OCI-LY3 (cell line): ENCODE results near the gene EIF1.
"Not testable (repeated sequence)": the region's sequence is repeated elsewhere in the genome, so short reads cannot be mapped to it uniquely, and the experiment has no call there.

Source experiments
- H2AFZ ChIP-seq: fragments of 200-600, 300-600 bp; shearing (Covaris generic); 2 replicates; pipeline ENCODE4 v1.6.0; 2014; ENCODE audit warnings: antibody characterized with exemption, low read depth, low read length
- H3K27ac ChIP-seq: fragments of 200-600, 300-600 bp; sonication (generic); 2 replicates; pipeline ENCODE4 v1.5.1; 2014; ENCODE audit warnings: mild to moderate bottlenecking, low read length, moderate library complexity, mixed read lengths
- H3K27me3 ChIP-seq: fragments of 200-600, 300-600 bp; sonication (generic); 2 replicates; pipeline ENCODE4 v1.6.1; 2014; ENCODE audit warnings: low read depth, low read length, mixed read lengths
- H3K36me3 ChIP-seq: fragments of 200-600, 300-600 bp; sonication (generic); replicated peaks from 2 replicates; pipeline ENCODE3; 2014; ENCODE audit warnings: low read depth, low read length, mixed read lengths
- H3K4me1 ChIP-seq: fragments of 300-600, 200-600 bp; sonication (generic); 2 replicates; pipeline ENCODE4 v1.6.1; 2014; ENCODE audit warnings: low read length, mixed read lengths
- H3K4me2 ChIP-seq: fragments of 200-600, 300-600 bp; sonication (generic); 2 replicates; pipeline ENCODE4 v1.6.1; 2014; ENCODE audit warnings: low read length, mixed read lengths
- H3K4me3 ChIP-seq: fragments of 300-600, 200-600 bp; sonication (generic); 2 replicates; pipeline ENCODE4 v1.5.1; 2014; ENCODE audit warnings: antibody characterized with exemption, mild to moderate bottlenecking, low read length, moderate library complexity
- H3K79me2 ChIP-seq: fragments of 300-600, 200-600 bp; shearing (Covaris generic); 2 replicates; pipeline ENCODE4 v1.6.1; 2014; ENCODE audit warnings: mild to moderate bottlenecking, low read length, mixed read lengths
- H3K9ac ChIP-seq: fragments of 300-600, 200-600 bp; shearing (Covaris generic); 2 replicates; pipeline ENCODE4 v1.6.0; 2014; ENCODE audit warnings: mild to moderate bottlenecking, low read length, moderate library complexity
- H3K9me3 ChIP-seq: fragments of 200-600, 300-600 bp; shearing (Covaris generic); 2 replicates; pipeline ENCODE4 v1.6.1; 2014; ENCODE audit warnings: low read length, mixed read lengths; ENCODE audit not compliant: insufficient read depth
- H4K20me1 ChIP-seq: fragments of 200-600, 300-600 bp; sonication (generic); 2 replicates; pipeline ENCODE4 v1.6.1; 2016; ENCODE audit warnings: low read length, mixed read lengths; ENCODE audit not compliant: insufficient read depth
- CTCF ChIP-seq: fragments of 200-600, 300-600 bp; sonication (generic); IDR thresholded peaks from 2 replicates; pipeline ENCODE4 v1.5.1; 2014; ENCODE audit warnings: antibody characterized with exemption, low read length, low read depth
- EZH2phosphoT487 ChIP-seq: fragments of 200-600 bp; shearing (Covaris generic); IDR thresholded peaks from 2 replicates; pipeline ENCODE4 v1.6.1; 2018; ENCODE audit warnings: antibody characterized with exemption, mixed run types, low read depth

The EIF1 gene

GRCh38 chr17:41684035-41684434 lies 4.7 kb upstream of the EIF1 start:
- Histone ChIP-seq H3K27ac (no peak overlapping the region), H3K79me2 (peaks cover 5% of the 10 kb centered on the region), H3K4me3 (no peak overlapping the region), H3K27me3 (no peaks in the 10 kb centered on the region), H4K20me1 (no peaks in the 10 kb centered on the region), H3K4me2 (no peak overlapping the region), H3K9ac (no peak overlapping the region), H2AFZ (no peak overlapping the region), H3K4me1 (peaks cover 18% of the 10 kb centered on the region), H3K36me3 (peaks cover 2% of the 10 kb centered on the region), H3K9me3 (no peaks in the 10 kb centered on the region)
- TF ChIP-seq EZH2phosphoT487 (no peak), CTCF (no peak)

- not testable (repeated sequence) for H3K4me3 ChIP-seq, H3K9me3 ChIP-seq, H3K27ac ChIP-seq, H3K9ac ChIP-seq, H3K4me2 ChIP-seq, H2AFZ ChIP-seq, H3K27me3 ChIP-seq
- Histone ChIP-seq H3K36me3 (peaks cover 16% of the 10 kb centered on the region), H3K4me1 (peaks cover 22% of the 10 kb centered on the region), H3K79me2 (peaks cover 22% of the 10 kb centered on the region), H4K20me1 (peaks cover 14% of the 10 kb centered on the region)
These were observed 2.9 kb upstream of the EIF1 start for GRCh38 chr17:41685753-41686152.

GRCh38 chr17:41686281-41686680 lies 2.4 kb upstream of the EIF1 start:
- H2AFZ ChIP-seq, result no peak overlapping the region
- H4K20me1 ChIP-seq, result peaks cover 20% of the 10 kb centered on the region

DNA sequence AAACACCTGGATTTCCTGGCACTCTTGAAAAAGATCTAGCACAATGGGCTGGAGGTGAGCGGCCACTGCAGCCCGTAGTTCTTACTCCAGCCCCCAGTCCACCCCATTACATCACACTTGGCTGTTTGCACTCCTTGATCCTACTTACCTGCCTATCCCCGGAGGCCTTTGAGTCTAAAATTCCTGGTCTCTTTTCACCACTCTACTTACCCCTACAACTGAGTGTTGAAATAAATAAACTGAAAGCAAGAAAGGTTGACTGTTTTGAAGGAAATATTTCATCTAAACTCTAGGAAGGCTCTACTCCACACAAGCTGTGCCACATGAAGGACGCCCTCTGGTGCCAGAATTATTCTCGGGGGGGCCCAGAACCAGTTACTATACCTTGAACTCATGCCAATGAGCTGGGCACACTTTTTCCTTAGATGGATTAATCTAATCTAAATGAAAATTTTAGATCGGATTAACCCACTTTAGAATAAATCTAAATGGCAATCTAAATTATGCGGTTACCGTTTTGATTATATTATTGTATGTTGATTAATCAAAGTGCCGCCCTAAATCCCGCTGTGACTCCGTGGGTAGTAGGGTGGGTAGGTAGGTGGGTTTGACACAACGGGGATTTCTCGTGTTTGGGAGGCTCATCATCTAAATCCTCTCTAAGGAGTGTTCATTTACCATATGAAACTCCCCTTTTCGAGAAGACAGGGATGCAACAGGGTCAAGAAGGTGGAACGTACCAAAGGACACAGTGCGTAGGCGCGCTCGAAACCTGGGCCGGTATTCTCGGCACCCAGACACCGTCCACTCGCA lies 651 bp upstream of the EIF1 start:
- Histone ChIP-seq H3K27ac (peak overlapping the region; percentile 85), H3K36me3 (peaks cover 39% of the 10 kb centered on the region), H2AFZ (peak overlapping the region; percentile 56), H3K27me3 (no peaks in the 10 kb centered on the region), H3K9me3 (no peaks in the 10 kb centered on the region), H3K4me1 (peaks cover 13% of the 10 kb centered on the region), H4K20me1 (peaks cover 31% of the 10 kb centered on the region), H3K4me2 (peak overlapping the region; percentile 83), H3K9ac (peak overlapping the region; percentile 94), H3K4me3 (peak overlapping the region; percentile 91), H3K79me2 (peaks cover 26% of the 10 kb centered on the region)
- peak; percentile 83 for TF ChIP-seq CTCF
- TF ChIP-seq EZH2phosphoT487, result no peak

More at GRCh38 chr17:41686281-41686680, 2.4 kb upstream of the EIF1 start:
- H3K4me2 ChIP-seq, result no peak overlapping the region
- H3K4me1 ChIP-seq, result peaks cover 22% of the 10 kb centered on the region
- peaks cover 22% of the 10 kb centered on the region for H3K36me3 ChIP-seq
- no peak overlapping the region for H3K4me3 ChIP-seq
- no peaks in the 10 kb centered on the region for H3K27me3 ChIP-seq
- TF ChIP-seq EZH2phosphoT487, result no peak
- no peak for TF ChIP-seq CTCF
- H3K9ac ChIP-seq, result no peak overlapping the region
- peaks cover 26% of the 10 kb centered on the region for H3K79me2 ChIP-seq
- no peaks in the 10 kb centered on the region for H3K9me3 ChIP-seq
- H3K27ac ChIP-seq, result no peak overlapping the region
